A673 (cell line): ENCODE results near the gene USP14.

Source experiments
- EZH2 ChIP-seq: fragments of 200-600 bp; sonication (generic); IDR thresholded peaks from 2 replicates; pipeline ENCODE4 v1.6.1; 2017; ENCODE audit warnings: borderline replicate concordance, low read depth, mild to moderate bottlenecking, mixed read lengths, antibody characterized with exemption, low read length; ENCODE audit not compliant: poor library complexity, severe bottlenecking
- TF ChIP-seq, protein P1 (sequence below): fragments of 300-800, 200-600 bp; sonication (generic); conservative IDR thresholded peaks from 2 replicates; pipeline ENCODE4 v1.5.1; 2017; ENCODE audit warnings: low read depth, mild to moderate bottlenecking, antibody characterized with exemption, low read length, moderate library complexity, mixed read lengths

DNA sequence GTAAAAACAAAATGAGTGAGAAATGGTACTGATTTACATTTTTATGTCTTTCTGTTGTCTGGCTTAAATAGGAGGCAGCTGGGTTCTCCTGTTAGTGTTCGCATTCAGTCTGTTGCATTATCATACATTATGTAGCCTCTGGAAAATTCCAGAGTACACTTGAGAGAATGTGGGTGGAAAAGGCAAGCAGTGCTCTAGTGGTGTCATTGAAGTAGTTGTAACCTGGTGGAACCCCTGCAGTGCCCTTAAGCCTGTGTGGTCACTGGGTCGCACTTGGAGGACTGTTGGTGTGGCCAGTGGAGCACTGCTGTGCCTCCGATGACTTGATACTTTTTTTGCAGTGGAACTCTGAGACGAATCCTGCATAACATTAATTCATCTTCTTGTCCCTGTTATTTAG lies 52.4 kb downstream of the USP14 start:
- TF ChIP-seq, protein P1, sequence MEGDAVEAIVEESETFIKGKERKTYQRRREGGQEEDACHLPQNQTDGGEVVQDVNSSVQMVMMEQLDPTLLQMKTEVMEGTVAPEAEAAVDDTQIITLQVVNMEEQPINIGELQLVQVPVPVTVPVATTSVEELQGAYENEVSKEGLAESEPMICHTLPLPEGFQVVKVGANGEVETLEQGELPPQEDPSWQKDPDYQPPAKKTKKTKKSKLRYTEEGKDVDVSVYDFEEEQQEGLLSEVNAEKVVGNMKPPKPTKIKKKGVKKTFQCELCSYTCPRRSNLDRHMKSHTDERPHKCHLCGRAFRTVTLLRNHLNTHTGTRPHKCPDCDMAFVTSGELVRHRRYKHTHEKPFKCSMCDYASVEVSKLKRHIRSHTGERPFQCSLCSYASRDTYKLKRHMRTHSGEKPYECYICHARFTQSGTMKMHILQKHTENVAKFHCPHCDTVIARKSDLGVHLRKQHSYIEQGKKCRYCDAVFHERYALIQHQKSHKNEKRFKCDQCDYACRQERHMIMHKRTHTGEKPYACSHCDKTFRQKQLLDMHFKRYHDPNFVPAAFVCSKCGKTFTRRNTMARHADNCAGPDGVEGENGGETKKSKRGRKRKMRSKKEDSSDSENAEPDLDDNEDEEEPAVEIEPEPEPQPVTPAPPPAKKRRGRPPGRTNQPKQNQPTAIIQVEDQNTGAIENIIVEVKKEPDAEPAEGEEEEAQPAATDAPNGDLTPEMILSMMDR, result no peak
- no peak for TF ChIP-seq EZH2
